HG02623 (cell line): ENCODE measurements around the gene SLC35A2.

ENCODE experiments used
- ATAC-seq: cut with Tn5 transposase; IDR thresholded peaks from one replicate; pipeline ENCODE4 v1.9.1; 2021; ENCODE audit warnings: moderate library complexity; ENCODE audit not compliant: unreplicated experiment

SLC35A2 gene

DNA sequence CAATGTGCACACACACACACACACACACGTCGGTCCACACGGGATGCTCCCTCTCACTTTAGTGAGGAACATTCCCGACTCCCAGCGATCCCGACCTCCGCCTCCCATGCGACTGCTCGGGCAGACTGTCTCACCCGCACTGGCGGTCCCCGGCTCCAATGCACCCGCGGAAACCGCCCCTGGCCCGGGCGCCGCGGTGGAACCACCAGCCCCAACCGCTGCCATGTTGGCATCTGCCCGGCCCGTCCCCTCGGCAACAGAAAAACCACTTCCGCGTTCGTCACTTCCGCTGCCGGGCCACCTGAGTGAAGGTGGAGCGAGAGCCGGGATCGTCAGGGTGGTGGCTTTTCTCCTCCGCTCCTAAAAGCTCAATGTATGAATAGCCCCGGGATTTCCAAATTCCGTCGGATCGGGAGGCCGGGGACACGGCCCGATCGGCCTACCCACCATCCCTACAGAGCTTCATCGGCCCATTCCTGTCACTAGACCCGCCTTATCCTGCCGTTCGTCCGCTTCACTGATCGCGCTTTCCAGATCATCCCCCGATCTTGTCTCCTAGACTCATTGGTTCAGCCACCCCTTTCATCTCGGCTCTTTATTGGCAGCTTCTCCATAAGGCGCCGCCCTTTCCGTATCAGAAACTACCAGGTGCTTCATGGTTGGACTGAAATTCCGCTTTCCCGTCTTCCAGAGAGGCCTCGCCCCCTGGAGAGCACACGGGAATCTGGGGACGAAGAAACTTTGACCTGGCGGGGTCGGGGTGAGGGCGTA is at the start of gene SLC35A2:
Gene SLC35A2, minus strand, starts transcription at position 235 of the 771 bp plus-strand sequence. Its CDS starts 10 bp downstream, at position 225.
- ATAC-seq, result peak; percentile 64

- ATAC-seq, result no peak
Measured at GRCh38 chrX:48960291-48960690, 48.8 kb upstream of the SLC35A2 start.

- no peak for ATAC-seq
Measured at GRCh38 chrX:48958635-48959094, 47.2 kb upstream of the SLC35A2 start.

DNA sequence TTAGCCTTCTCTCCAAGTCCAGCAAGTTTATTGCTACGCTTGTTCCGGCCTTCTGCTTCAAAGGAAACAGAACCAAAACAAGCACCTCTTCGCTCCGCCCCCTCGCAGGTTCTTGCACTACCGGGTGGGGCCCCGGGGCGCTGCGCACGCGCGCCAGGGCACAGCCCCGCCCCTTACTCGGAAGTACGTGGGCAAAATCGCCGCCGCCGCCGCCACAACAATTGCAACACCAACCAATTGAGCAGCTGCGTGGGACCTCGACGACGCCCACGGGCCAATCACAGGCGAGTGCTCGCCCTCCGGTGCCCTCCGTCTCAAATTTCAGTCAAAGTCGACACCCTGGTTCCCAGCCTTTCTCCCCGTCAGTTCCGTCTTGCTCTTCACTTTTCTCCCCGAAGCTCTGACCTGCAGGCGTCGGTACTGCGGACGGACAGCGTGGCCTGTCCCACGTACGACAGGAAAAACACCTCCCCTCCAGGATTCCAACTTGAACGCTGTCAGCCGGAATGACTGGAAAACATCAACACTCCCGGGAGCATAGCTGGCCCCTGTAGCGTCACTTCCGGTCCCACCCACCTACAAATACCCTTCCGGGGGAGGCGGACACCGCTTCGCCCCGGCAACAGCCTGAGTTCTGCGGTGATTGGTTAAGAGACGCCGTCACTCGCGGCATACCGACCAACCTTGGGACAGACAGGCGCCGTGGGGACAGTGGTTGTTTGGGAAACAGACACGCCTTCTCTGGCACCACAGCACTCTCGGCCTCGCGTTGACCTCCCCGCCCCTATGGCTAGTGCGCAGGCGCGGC is 46.6 kb upstream of the SLC35A2 start:
- ATAC-seq, result peak; percentile 76

DNA sequence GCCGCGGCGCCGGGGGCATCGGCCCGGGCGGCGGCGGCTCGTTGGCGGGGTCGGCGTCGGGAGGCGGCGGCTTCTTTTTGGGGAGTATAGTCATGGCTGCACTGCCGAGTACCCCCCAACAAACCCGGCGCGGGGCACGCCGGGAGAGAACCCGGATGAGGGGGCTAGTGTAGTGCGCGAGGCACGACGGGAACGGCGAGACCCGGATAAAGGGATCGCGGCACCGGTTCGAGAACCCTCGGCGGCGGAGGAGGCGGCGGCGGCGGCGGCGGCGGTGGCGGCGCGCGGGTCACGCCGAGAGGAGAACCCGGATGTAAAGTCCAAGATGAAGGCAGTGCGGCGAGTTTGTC is 46.0 kb upstream of the SLC35A2 start, which contains the start of gene OTUD5:
Gene OTUD5, minus strand, starts transcription at position 131 of the 350 bp plus-strand sequence. Its CDS starts 37 bp downstream, at position 94.
- peak; percentile 42 for ATAC-seq

GRCh38 chrX:48956728-48957414 is 45.4 kb upstream of the SLC35A2 start:
- ATAC-seq, result no peak

DNA sequence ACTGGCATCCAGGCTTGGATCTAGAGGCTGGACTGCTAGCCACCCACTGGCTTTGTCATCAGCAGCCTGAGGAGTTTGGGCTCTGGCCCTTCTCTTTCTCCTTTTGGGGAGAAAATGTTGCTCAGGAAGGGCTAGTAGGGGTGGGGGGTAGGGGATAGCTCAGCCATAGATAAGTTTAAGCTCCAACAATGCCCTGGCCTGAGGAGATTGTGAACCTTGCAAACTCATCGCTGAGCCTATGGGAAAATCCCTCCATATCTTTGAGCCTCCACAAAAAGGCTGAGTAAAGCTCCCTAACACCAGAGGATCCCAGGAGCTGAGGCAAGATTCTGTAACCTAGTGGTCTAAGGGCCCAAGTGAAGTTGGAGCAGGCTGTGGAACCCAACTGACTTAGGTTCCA is 37.1 kb upstream of the SLC35A2 start:
- no peak for ATAC-seq

DNA sequence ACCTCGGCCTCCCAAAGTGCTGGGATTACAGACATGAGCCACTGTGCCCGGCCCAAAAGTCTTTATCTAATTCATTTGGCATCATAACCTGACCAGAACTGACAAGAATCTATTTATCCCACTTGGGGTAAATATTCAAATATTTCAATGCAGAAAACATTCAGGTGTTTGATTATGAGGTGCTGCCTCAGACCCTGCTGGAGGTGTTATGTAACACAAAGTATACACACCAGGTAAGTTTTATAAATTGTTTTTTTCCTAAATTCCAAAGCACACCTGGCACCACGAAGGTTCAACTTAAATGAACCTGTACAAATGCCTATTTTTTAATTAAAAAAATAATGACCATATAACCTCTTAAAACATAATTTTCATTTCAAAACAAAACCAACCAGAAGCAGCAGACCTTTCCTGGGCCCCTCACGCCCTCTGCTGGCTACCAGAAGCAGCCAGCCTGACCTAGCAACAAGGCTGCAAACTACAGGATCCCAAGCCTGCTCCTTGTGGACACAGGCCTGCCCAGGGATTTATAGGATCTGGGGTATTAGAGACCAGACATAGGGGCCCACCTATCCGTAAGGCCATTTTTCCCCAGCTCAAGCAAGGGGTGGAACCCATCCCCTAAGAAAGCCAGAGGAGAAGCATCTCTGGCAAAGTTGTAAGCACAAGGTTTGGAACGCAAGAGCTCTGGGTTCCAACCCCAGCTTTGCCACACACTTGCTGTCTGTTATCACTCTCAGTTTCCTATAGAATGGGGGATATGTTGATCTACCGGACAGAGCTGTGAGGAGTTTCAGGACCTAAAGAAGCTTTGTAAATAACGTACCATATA is 34.3 kb upstream of the SLC35A2 start:
- ATAC-seq, result no peak

DNA sequence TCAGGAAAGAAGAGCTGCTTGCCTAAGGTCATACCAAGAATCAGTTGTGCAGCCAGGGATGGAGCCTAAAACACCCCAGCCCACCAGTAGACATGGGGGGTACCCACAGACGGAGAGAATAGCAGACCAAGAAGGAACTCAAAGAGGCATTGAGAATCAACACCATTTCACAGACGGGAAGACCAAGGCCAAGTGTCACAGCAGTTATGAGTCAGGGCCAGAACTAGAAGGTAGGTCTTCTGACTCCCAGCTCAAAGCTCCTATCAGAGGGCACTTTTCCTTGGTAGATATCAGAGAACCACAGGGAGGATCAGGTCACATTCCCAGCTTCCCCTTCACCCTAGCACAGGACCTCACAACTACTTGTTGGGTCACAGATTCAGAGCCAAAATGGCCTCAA is 31.4 kb upstream of the SLC35A2 start:
- ATAC-seq, result no peak

DNA sequence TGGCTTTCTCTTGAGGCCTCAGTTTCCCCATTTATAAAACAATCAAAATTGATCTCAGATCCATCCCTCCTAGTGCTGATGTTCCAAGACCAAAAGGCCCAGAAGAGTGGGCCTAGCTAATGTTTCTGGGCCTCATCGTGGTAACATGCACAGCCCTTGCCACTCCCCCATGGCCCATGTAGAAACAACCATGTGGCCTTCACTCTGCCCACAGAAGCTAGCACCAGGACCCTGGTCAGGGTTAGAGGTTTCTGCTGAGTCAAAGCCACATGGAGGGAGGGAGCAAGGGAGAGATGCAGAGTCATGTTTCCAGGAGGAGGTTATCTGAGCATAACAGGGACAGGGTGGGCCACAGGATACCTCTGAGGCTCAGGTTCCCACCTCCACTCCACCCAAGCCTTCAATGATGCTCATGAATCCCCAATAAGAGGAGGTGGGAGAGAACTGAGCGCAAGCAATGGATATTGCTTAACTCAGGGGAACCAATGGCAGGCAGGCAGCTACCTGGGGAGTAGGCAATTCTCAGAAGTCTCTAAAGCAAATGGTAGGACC is 29.0 kb upstream of the SLC35A2 start:
- no peak for ATAC-seq

DNA sequence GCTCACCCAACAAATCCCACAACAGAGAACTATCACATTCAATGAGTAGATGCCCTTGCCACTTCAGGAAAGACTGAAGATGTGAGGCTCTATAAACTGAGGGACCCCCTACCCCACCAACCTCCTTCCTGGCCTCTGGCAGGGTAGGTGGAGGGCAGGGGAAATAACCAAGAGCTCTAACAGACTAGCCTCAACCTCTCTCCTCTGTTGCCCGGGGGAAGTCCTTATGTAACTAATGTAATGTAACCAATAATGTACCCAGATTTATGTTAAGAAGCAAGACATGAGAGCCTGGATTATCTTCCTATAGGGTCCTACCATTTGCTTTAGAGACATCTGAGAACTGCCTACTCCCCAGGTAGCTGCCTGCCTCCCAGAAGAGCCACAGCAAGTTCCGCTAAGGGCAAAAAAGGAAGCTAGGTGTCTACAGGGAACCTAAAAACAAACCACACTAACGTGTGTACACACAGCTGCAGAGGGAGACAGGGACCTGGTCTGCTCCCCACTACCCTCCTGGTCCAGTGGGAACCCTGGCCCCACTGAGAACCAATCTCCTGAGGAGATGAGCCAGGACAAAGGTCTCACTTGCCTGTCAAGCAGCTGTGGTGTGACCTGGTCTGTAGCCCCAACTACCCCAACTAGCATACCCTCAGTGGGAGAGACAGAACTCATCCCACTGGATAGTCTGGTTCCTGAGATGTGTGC is 28.2 kb upstream of the SLC35A2 start:
- ATAC-seq, result no peak

DNA sequence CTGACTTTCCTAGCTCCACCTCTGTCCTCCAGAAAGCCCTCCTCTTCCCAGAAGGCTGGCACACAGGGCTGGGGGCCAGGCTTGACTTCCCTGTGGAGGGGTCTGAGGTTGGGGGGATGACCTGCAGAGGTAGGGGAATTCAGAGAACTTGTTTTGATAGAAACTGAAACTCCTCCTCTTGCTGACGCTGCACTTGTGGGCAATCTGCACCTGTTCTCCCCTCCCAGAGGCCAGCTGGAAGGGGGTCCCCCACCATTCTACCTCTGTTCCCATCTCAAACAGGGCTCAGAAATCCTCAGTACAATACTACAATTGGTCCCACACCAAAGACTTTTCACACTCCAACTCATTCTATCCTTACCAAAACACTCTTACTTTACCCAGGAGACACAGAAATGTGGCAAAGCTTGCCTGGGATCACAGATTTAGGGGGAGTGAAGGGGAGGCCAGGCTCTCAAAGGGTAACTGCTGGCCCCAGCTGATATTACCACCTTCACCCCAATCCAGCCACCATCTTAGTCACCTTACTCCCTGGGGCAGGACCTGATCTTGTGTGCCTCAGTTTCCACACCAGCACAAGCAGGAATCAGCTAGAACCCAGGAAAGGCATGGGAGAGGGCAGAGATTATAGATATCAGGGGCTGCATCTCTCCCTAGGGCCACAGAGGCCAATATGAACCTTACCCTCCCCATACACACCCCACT is 27.4 kb upstream of the SLC35A2 start:
- ATAC-seq, result peak; percentile 52

GRCh38 chrX:48937054-48937907 is 25.8 kb upstream of the SLC35A2 start:
- peak; percentile 62 for ATAC-seq

DNA sequence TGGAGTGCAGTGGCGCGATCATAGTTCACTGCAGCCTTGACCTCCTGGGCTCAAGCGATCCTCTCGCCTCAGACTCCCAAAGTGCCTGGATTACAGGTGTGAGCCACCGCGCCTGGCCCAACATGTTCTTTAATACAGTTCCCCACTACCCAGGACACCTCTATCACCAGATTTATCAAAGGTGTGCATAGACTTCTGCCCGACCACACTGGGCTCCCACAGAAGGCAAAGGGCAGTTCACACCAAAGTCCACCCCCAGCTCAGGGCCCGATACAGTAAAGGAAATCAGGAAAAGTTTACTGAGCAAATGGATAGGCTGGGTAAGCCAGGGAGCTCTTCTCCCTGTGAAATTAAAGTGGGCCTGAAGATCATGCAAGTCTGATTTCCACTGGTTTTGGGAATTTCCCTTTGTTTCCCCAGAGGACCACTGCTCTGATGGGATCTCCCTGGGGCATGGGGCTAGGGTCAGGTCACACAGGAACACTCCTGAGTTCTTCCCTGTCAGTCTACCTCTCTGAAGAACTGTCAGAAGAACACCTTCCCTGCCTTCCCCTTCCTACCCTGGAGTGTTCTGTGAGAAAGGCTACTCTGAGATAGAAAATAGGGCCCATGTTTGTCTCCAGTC is 25.1 kb upstream of the SLC35A2 start:
- ATAC-seq, result no peak

DNA sequence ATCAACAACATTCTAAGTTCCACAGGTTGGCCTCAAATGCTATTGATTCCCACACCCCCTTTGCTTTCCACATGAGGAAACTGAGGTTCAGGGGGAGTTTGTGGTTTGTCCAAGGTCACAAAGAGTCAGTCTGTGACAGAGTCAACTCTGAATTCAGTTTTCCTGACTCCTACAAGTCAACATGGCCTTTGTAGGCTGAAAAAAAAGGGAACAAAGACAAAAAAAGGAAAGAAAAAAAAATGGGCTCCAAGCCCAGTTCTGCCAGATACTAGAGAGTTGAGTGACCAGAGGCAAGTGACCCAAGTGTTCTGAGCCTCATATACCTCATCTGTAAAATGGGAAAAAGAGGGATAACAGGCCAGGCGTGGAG is 23.8 kb upstream of the SLC35A2 start:
- no peak for ATAC-seq

DNA sequence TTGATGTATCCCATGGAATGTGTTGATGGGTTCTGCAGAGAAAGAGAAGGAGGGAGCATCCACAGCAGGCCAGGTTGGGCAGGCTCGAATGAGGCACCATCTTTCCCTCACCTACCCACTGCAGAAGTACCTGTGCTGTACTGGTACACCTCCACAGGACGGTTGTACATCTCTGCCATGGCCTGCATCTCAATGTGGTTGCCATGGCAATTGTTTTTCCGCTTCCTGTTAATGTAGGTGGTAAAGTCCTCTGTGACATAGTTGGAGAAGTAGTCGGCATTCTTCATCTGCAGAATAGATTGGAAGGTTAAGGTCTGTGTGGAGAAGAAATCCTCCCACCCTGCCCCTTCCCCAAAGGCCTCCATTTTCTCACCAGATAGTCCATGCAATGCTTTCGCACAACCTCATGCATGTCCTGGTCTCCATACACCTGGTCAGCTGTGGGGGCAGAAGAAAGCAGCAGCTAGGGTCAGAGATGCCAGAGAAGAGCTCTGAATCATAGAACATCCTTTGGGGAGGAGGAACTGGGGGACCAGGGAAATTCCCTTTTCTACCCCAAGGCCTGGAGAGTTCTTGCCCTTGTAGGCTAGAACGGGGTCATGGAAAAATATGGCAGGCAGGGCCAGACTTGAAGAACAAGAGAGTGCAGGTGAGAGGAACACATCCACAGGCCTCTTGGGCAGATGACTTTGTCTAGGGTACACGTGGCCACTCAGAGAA is 23.3 kb upstream of the SLC35A2 start:
- no peak for ATAC-seq

GRCh38 chrX:48933757-48934156 is 22.3 kb upstream of the SLC35A2 start:
- no peak for ATAC-seq
